Naive thymus-derived CD4-positive, alpha-beta T cell (primary cell): ENCODE data around the gene MAGI2. TPM values are rescaled to one million over a fixed set of nuclear protein-coding genes. Genes with fewer than 3 reads are reported as not detected.

ENCODE experiments used
- ATAC-seq: fragments of 150-1000 bp; cut with Tn5 transposase; 2 replicates; pipeline ENCODE4 v1.10.0; 2021; ENCODE audit warnings: mild to moderate bottlenecking, moderate library complexity
- CTCF ChIA-PET: fragments of 350-600 bp; sonication (Branson Sonifier 250); formaldehyde crosslinking; loops from one replicate; lab custom pipeline; 2021; ENCODE audit warnings: antibody characterized with exemption; lab: Charles Lee
- POLR2A ChIA-PET: fragments of 350-600 bp; sonication (Branson Sonifier 250); formaldehyde crosslinking; loops from one replicate; lab custom pipeline; 2021; ENCODE audit warnings: antibody characterized with exemption, inconsistent platforms; lab: Charles Lee
- DNase-seq, 9 donors: peaks; one replicate each; pipeline versions ENCODE4 v3.0.0 to v3.0.0-alpha.2; 2020 to 2022; ENCODE audit warnings: mixed read lengths in 1 of 9
- H3K27ac ChIP-seq: one replicate; pipeline ENCODE4 v1.7.0; 2013; ENCODE audit warnings: mild to moderate bottlenecking, low read depth, low read length, moderate library complexity
- H3K27me3 ChIP-seq, 2 donors: one replicate each; pipeline ENCODE4 v1.7.0; 2013; ENCODE audit warnings: low read length in 2 of 2, mild to moderate bottlenecking in 2 of 2, moderate library complexity in 2 of 2; ENCODE audit not compliant: control insufficient read depth in 2 of 2, insufficient read depth in 2 of 2
- H3K36me3 ChIP-seq, 3 experiments: 1 replicate in 2 of 3; 2 replicates in 1 of 3; pipeline ENCODE4 v1.7.0; 2013; ENCODE audit warnings: low read length in 3 of 3, mild to moderate bottlenecking in 3 of 3, moderate library complexity in 1 of 3; ENCODE audit not compliant: insufficient read depth in 3 of 3, control insufficient read depth in 2 of 3
- H3K4me1 ChIP-seq, 2 donors: one replicate each; pipeline ENCODE4 v1.7.0; 2013; ENCODE audit warnings: low read length in 2 of 2, mild to moderate bottlenecking in 2 of 2, moderate library complexity in 1 of 2; ENCODE audit not compliant: control insufficient read depth in 2 of 2, insufficient read depth in 2 of 2
- H3K4me3 ChIP-seq: 2 replicates; pipeline ENCODE4 v1.7.0; 2013; ENCODE audit warnings: mild to moderate bottlenecking, low read length
- H3K9me3 ChIP-seq, 3 experiments: 1 replicate in 2 of 3; 2 replicates in 1 of 3; pipeline ENCODE4 v1.7.0; 2013; ENCODE audit warnings: low read length in 3 of 3; ENCODE audit not compliant: control insufficient read depth in 2 of 3
- H3K27ac Mint-ChIP-seq, 9 donors: one replicate each; pipeline ENCODE4 v1.8.0; 2020 to 2022; ENCODE audit warnings: mixed read lengths in 9 of 9, mild to moderate bottlenecking in 8 of 9, moderate library complexity in 5 of 9, inconsistent platforms in 2 of 9
- H3K27me3 Mint-ChIP-seq, 5 donors: one replicate each; pipeline ENCODE4 v1.8.0; 2021 to 2022; ENCODE audit warnings: mixed read lengths in 5 of 5, mild to moderate bottlenecking in 1 of 5
- H3K36me3 Mint-ChIP-seq, 5 donors: one replicate each; pipeline ENCODE4 v1.8.0; 2020 to 2022; ENCODE audit warnings: mixed read lengths in 5 of 5, mild to moderate bottlenecking in 3 of 5, inconsistent platforms in 1 of 5
- H3K4me1 Mint-ChIP-seq, 7 donors: one replicate each; pipeline ENCODE4 v1.8.0; 2020 to 2022; ENCODE audit warnings: mixed read lengths in 7 of 7, mild to moderate bottlenecking in 3 of 7, inconsistent platforms in 1 of 7
- H3K4me3 Mint-ChIP-seq, 10 donors: one replicate each; pipeline ENCODE4 v1.8.0; 2020 to 2022; ENCODE audit warnings: mild to moderate bottlenecking in 10 of 10, mixed read lengths in 10 of 10, moderate library complexity in 6 of 10, inconsistent platforms in 2 of 10
- H3K9me3 Mint-ChIP-seq, 11 donors: one replicate each; pipeline ENCODE4 v1.8.0; 2020 to 2022; ENCODE audit warnings: mixed read lengths in 11 of 11, mild to moderate bottlenecking in 4 of 11, inconsistent platforms in 1 of 11, moderate library complexity in 1 of 11
- intact Hi-C, 2 donors: fragments of 100-400 bp; cut with micrococcal nuclease; formaldehyde crosslinking; loops; one replicate each; pipeline ENCODE4 v1.15.1; 2023
- polyA plus RNA-seq, 2 donors: library from polyadenylated mRNA; unstranded; fragments of 300-500 nt; fragmentation: Illumina TruSeq; gene quantifications; one replicate each; pipeline ENCODE4 v1.2.3, GENCODE V29; 2021
- total RNA-seq, 6 experiments: library from RNA in 5 of 6; stranded (reverse) in 5 of 6; gene quantifications; 1 replicate in 5 of 6; 2 replicates in 1 of 6; pipeline ENCODE4 v1.2.3 and lab custom pipeline; 2021 to 2026

The MAGI2 gene
- total and polyA plus RNA-seq, 7 experiments from 2014 or later = 0.05 to 0.67 (median 0.15) TPM; not detected in 3

DNA sequence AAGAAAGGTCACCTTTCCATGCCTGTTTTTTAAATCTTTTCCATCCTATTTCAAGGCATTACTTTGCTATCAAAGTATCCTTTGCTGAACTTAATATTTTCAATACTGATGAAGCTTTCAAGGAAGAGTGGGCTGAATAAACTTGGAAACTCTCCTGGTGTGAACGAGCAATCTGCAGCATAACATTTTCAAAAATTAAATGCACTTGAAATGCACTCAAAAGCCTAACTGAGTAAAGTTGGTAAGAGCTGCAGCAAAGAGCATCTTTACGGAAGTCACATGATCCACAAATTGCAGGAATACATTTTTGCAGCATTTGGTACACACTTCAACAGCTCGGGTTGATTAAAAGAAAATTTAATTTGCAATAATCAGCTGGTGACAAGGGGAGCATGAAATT lies 1287.6 kb downstream of the MAGI2 start:
- no peak overlapping the region for H3K27ac ChIP-seq
- H3K27me3 Mint-ChIP-seq = peaks cover 0 to 11% (median 4%) of the 10 kb centered on the region in 5 donors
- no peak overlapping the region for H3K4me3 ChIP-seq
- no peaks in the 10 kb centered on the region for H3K36me3 ChIP-seq
- no peaks in the 10 kb centered on the region for H3K4me1 ChIP-seq
- H3K4me1 Mint-ChIP-seq = no peaks in the 10 kb centered on the region
- H3K9me3 Mint-ChIP-seq = no peaks in the 10 kb centered on the region
- intact Hi-C loops = no loop called here
- no peaks in the 10 kb centered on the region for H3K36me3 Mint-ChIP-seq
- no peak for DNase-seq
- ChIA-PET POLR2A (no interaction called here), CTCF (no interaction called here)
- no peaks in the 10 kb centered on the region for H3K27me3 ChIP-seq
- H3K4me3 Mint-ChIP-seq = no peak overlapping the region
- no peaks in the 10 kb centered on the region for H3K9me3 ChIP-seq
- H3K27ac Mint-ChIP-seq = no peak overlapping the region
- no peak for ATAC-seq

- no peaks in the 10 kb centered on the region for H3K4me1 ChIP-seq
- DNase-seq (no peak), ATAC-seq (no peak)
- Mint-ChIP-seq H3K36me3 (no peaks in the 10 kb centered on the region), H3K4me3 (no peak overlapping the region), H3K4me1 (no peaks in the 10 kb centered on the region), H3K27me3 (peaks cover 0 to 11% (median 4%) of the 10 kb centered on the region in 5 donors), H3K9me3 (no peaks in the 10 kb centered on the region), H3K27ac (no peak overlapping the region)
- intact Hi-C loops = no loop called here
- ChIA-PET CTCF (interaction anchor here (1.2 kb wide), 1 partner anchor 9 kb away, joined by 3 read pairs; no protein-coding TSS in a partner anchor), POLR2A (no interaction called here)
- no peaks in the 10 kb centered on the region for H3K9me3 ChIP-seq
- H3K4me3 ChIP-seq = no peak overlapping the region
- H3K36me3 ChIP-seq = no peaks in the 10 kb centered on the region
- H3K27ac ChIP-seq = no peak overlapping the region
- H3K27me3 ChIP-seq = no peaks in the 10 kb centered on the region
These were observed 1288.0 kb downstream of the MAGI2 start for GRCh38 chr7:78165454-78165853.

GRCh38 chr7:78164459-78164858 lies 1289.0 kb downstream of the MAGI2 start:
- no peaks in the 10 kb centered on the region for H3K36me3 ChIP-seq
- H3K27me3 Mint-ChIP-seq = peaks cover 0 to 13% (median 11%) of the 10 kb centered on the region in 5 donors
- H3K9me3 Mint-ChIP-seq = no peaks in the 10 kb centered on the region
- no peak overlapping the region for H3K27ac Mint-ChIP-seq
- H3K27ac ChIP-seq = no peak overlapping the region
- ATAC-seq (no peak), DNase-seq (no peak)
- H3K4me1 ChIP-seq = no peaks in the 10 kb centered on the region
- H3K4me1 Mint-ChIP-seq = no peaks in the 10 kb centered on the region
- H3K9me3 ChIP-seq = no peaks in the 10 kb centered on the region
- ChIA-PET POLR2A (no interaction called here), CTCF (interaction anchor here (1.2 kb wide), 1 partner anchor 8 kb away, joined by 3 read pairs; no protein-coding TSS in a partner anchor)
- H3K36me3 Mint-ChIP-seq = no peaks in the 10 kb centered on the region
- intact Hi-C loops = no loop called here
- H3K4me3 Mint-ChIP-seq = no peak overlapping the region
- no peaks in the 10 kb centered on the region for H3K27me3 ChIP-seq
- no peak overlapping the region for H3K4me3 ChIP-seq

- no peaks in the 10 kb centered on the region for H3K36me3 ChIP-seq
- H3K4me1 Mint-ChIP-seq = no peaks in the 10 kb centered on the region
- no peaks in the 10 kb centered on the region for H3K9me3 Mint-ChIP-seq
- no peaks in the 10 kb centered on the region for H3K4me1 ChIP-seq
- POLR2A ChIA-PET = no interaction called here
- no peak for DNase-seq
- H3K27me3 ChIP-seq = no peaks in the 10 kb centered on the region
- H3K9me3 ChIP-seq = no peaks in the 10 kb centered on the region
- no peak for ATAC-seq
- CTCF ChIA-PET = no interaction called here
- no peaks in the 10 kb centered on the region for H3K36me3 Mint-ChIP-seq
- no peak overlapping the region for H3K27ac ChIP-seq
- no peak overlapping the region for H3K4me3 ChIP-seq
- peaks cover 0 to 21% (median 14%) of the 10 kb centered on the region in 5 donors for H3K27me3 Mint-ChIP-seq
- no peak overlapping the region for H3K4me3 Mint-ChIP-seq
- intact Hi-C loops = no loop called here
- H3K27ac Mint-ChIP-seq = no peak overlapping the region
These were observed 1291.7 kb downstream of the MAGI2 start for GRCh38 chr7:78161781-78162180.

DNA sequence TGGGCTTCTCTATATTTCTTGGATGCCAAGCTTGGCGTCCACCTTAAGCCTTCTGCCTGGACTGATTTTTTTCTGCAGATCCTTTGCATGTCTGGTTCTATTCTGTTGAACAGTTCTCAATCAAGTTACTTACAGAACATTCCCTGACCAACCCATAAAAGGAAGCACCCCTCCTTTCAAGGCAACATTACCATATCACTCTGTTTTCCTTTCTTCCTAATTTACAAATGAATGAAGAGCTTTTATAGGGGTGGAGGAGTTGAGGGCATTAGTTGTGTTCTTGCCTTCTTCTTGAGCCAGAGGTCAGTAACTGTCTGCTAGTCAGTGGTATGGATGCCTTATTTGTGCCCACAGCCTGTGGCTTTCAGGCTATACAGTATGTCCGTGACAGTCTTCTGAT lies 1293.9 kb downstream of the MAGI2 start:
- Mint-ChIP-seq H3K4me3 (no peak overlapping the region), H3K27ac (no peak overlapping the region), H3K36me3 (no peaks in the 10 kb centered on the region), H3K27me3 (peaks cover 0 to 26% (median 17%) of the 10 kb centered on the region in 5 donors), H3K4me1 (no peaks in the 10 kb centered on the region), H3K9me3 (no peaks in the 10 kb centered on the region)
- intact Hi-C loops = no loop called here
- no peak overlapping the region for H3K27ac ChIP-seq
- POLR2A ChIA-PET = no interaction called here
- peaks cover 0 to 4% of the 10 kb centered on the region in 2 donors for H3K27me3 ChIP-seq
- ATAC-seq (no peak), DNase-seq (no peak)
- no peaks in the 10 kb centered on the region for H3K9me3 ChIP-seq
- CTCF ChIA-PET = no interaction called here
- H3K4me3 ChIP-seq = no peak overlapping the region
- no peaks in the 10 kb centered on the region for H3K4me1 ChIP-seq
- no peaks in the 10 kb centered on the region for H3K36me3 ChIP-seq

DNA sequence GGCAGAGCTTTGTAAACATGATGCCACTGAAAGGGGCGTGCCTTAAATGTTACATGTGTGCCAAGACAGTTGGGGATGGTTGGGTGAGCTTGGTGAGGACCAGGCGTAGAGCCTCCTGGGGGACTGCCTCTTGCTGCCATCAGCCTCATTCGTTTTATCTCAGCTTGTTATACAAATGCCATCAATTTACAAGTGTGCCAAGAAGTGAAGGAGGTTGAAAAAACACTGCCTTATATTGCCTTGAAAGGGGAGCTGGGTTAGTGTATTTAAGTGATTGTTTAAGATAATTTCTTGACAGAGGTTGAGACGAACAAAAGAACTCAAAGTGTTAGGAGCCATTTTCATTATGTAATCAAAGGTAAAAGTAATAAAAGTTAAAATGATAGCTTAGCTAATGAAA lies 1300.2 kb downstream of the MAGI2 start:
- no peak for ATAC-seq
- Mint-ChIP-seq H3K27ac (no peak overlapping the region), H3K27me3 (peaks cover 0 to 12% (median 9%) of the 10 kb centered on the region in 5 donors), H3K9me3 (no peaks in the 10 kb centered on the region), H3K4me3 (no peak overlapping the region), H3K36me3 (no peaks in the 10 kb centered on the region), H3K4me1 (no peaks in the 10 kb centered on the region)
- Histone ChIP-seq H3K4me1 (no peaks in the 10 kb centered on the region), H3K27ac (no peak overlapping the region), H3K4me3 (no peak overlapping the region), H3K9me3 (no peaks in the 10 kb centered on the region), H3K27me3 (peaks cover 0 to 4% of the 10 kb centered on the region in 2 donors), H3K36me3 (no peaks in the 10 kb centered on the region)
- ChIA-PET CTCF (no interaction called here), POLR2A (no interaction called here)
- intact Hi-C loops = no loop called here
- no peak for DNase-seq

GRCh38 chr7:78151229-78151628 lies 1302.2 kb downstream of the MAGI2 start:
- CTCF ChIA-PET = no interaction called here
- Histone ChIP-seq H3K36me3 (no peaks in the 10 kb centered on the region), H3K27ac (no peak overlapping the region), H3K4me1 (no peaks in the 10 kb centered on the region), H3K27me3 (peaks cover 0 to 4% of the 10 kb centered on the region in 2 donors), H3K9me3 (no peaks in the 10 kb centered on the region), H3K4me3 (no peak overlapping the region)
- POLR2A ChIA-PET = no interaction called here
- no peak overlapping the region for H3K27ac Mint-ChIP-seq
- ATAC-seq = no peak
- peaks cover 0 to 16% (median 10%) of the 10 kb centered on the region in 5 donors for H3K27me3 Mint-ChIP-seq
- no peaks in the 10 kb centered on the region for H3K4me1 Mint-ChIP-seq
- H3K36me3 Mint-ChIP-seq = no peaks in the 10 kb centered on the region
- H3K4me3 Mint-ChIP-seq = no peak overlapping the region
- no peaks in the 10 kb centered on the region for H3K9me3 Mint-ChIP-seq
- no peak for DNase-seq
- intact Hi-C loops = no loop called here
